GM12872 (cell line): Measurements from ENCODE around the gene B3GNT9.

Source experiments
- CTCF ChIP-seq: IDR thresholded peaks from 3 replicates; pipeline ENCODE4 v1.5.1; 2011; ENCODE audit warnings: low read depth, mild to moderate bottlenecking, low read length, moderate library complexity; ENCODE audit not compliant: insufficient read depth

B3GNT9 gene

GRCh38 chr16:67120025-67120424 is 30.8 kb downstream of the B3GNT9 start:
- TF ChIP-seq CTCF, result no peak

GRCh38 chr16:67117716-67118115 is 33.1 kb downstream of the B3GNT9 start:
- TF ChIP-seq CTCF, result no peak

GRCh38 chr16:67116388-67117311 is 34.1 kb downstream of the B3GNT9 start:
- TF ChIP-seq CTCF, result no peak

GRCh38 chr16:67115639-67116038 is 35.2 kb downstream of the B3GNT9 start:
- no peak for TF ChIP-seq CTCF

GRCh38 chr16:67114793-67115192 is 36.0 kb downstream of the B3GNT9 start:
- TF ChIP-seq CTCF, result no peak

- no peak for TF ChIP-seq CTCF
Observed at GRCh38 chr16:67112591-67113399, 38.0 kb downstream of the B3GNT9 start.

- TF ChIP-seq CTCF, result no peak
Observed at GRCh38 chr16:67111951-67112444, 38.8 kb downstream of the B3GNT9 start.
